ENCODE measurements around the gene JAM3. TPM values are rescaled to one million over a fixed set of nuclear protein-coding genes. Genes with fewer than 3 reads are reported as not detected.
"Not testable (repeated sequence)": the region's sequence is repeated elsewhere in the genome, so short reads cannot be mapped to it uniquely, and the experiment has no call there.

The JAM3 gene
- total RNA-seq, 1 donor from 2014 or later: 438 TPM

DNA sequence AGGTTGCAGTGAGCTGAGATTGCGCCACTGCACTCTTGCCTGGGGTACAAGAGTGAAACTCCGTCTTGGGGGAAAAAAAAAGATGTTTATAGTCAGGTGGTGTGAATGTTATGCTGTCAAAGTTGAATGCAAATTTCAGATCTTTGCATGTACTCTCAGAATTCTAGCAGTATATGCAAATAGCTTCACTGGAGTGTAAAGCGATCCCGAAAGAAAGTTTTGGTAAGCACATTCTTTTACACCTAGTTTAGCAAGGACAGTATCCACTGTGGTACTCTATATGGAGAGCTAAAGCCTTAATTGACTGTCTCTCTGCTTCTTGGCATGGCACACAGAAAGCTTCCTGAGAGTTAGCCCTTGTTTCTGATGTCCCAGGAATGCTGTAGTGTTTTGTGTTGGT is 4.0 kb downstream of the JAM3 start:
- Mint-ChIP-seq H3K4me1 (ENCODE audit: unreplicated experiment) (peaks cover 65% of the 10 kb centered on the region), H3K27me3 (ENCODE audit: unreplicated experiment) (peaks cover 2% of the 10 kb centered on the region), H3K4me3 (ENCODE audit: unreplicated experiment) (peak overlapping the region; percentile 85), H3K27ac (ENCODE audit: unreplicated experiment) (no peak overlapping the region), H3K9me3 (ENCODE audit: unreplicated experiment) (no peaks in the 10 kb centered on the region), H3K36me3 (ENCODE audit: low read depth, unreplicated experiment) (peaks cover 21% of the 10 kb centered on the region)
- TF ChIP-seq, protein P1, sequence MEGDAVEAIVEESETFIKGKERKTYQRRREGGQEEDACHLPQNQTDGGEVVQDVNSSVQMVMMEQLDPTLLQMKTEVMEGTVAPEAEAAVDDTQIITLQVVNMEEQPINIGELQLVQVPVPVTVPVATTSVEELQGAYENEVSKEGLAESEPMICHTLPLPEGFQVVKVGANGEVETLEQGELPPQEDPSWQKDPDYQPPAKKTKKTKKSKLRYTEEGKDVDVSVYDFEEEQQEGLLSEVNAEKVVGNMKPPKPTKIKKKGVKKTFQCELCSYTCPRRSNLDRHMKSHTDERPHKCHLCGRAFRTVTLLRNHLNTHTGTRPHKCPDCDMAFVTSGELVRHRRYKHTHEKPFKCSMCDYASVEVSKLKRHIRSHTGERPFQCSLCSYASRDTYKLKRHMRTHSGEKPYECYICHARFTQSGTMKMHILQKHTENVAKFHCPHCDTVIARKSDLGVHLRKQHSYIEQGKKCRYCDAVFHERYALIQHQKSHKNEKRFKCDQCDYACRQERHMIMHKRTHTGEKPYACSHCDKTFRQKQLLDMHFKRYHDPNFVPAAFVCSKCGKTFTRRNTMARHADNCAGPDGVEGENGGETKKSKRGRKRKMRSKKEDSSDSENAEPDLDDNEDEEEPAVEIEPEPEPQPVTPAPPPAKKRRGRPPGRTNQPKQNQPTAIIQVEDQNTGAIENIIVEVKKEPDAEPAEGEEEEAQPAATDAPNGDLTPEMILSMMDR (IDR thresholded peaks at IDR 0.05; ENCODE audit: unreplicated experiment): no peak
- no peak for DNase-seq (ENCODE audit: low spot score)

- TF ChIP-seq, protein P1 (IDR thresholded peaks at IDR 0.05; ENCODE audit: unreplicated experiment): no peak
- Mint-ChIP-seq H3K27me3 (ENCODE audit: unreplicated experiment) (no peaks in the 10 kb centered on the region), H3K4me1 (ENCODE audit: unreplicated experiment) (peaks cover 65% of the 10 kb centered on the region), H3K36me3 (ENCODE audit: low read depth, unreplicated experiment) (peaks cover 32% of the 10 kb centered on the region), H3K9me3 (ENCODE audit: unreplicated experiment) (no peaks in the 10 kb centered on the region), H3K4me3 (ENCODE audit: unreplicated experiment) (peak overlapping the region; percentile 85), H3K27ac (ENCODE audit: unreplicated experiment) (peak overlapping the region; percentile 73)
- no peak for DNase-seq (ENCODE audit: low spot score)
Measured at GRCh38 chr11:134074346-134074745, 5.5 kb downstream of the JAM3 start.

GRCh38 chr11:134074766-134075165 is 5.9 kb downstream of the JAM3 start:
- DNase-seq (ENCODE audit: low spot score): no peak
- H3K4me1 Mint-ChIP-seq (ENCODE audit: unreplicated experiment): peaks cover 65% of the 10 kb centered on the region
- H3K27ac Mint-ChIP-seq (ENCODE audit: unreplicated experiment): peak overlapping the region; percentile 73
- TF ChIP-seq, protein P1 (IDR thresholded peaks at IDR 0.05; ENCODE audit: unreplicated experiment): no peak
- H3K36me3 Mint-ChIP-seq (ENCODE audit: low read depth, unreplicated experiment): peaks cover 35% of the 10 kb centered on the region
- no peaks in the 10 kb centered on the region for H3K9me3 Mint-ChIP-seq (ENCODE audit: unreplicated experiment)
- H3K27me3 Mint-ChIP-seq (ENCODE audit: unreplicated experiment): no peaks in the 10 kb centered on the region
- H3K4me3 Mint-ChIP-seq (ENCODE audit: unreplicated experiment): peak overlapping the region; percentile 33

GRCh38 chr11:134079317-134079716 is 10.4 kb downstream of the JAM3 start:
- Mint-ChIP-seq H3K4me1 (ENCODE audit: unreplicated experiment) (peaks cover 46% of the 10 kb centered on the region), H3K27me3 (ENCODE audit: unreplicated experiment) (no peaks in the 10 kb centered on the region), H3K9me3 (ENCODE audit: unreplicated experiment) (peaks cover 10% of the 10 kb centered on the region)

DNA sequence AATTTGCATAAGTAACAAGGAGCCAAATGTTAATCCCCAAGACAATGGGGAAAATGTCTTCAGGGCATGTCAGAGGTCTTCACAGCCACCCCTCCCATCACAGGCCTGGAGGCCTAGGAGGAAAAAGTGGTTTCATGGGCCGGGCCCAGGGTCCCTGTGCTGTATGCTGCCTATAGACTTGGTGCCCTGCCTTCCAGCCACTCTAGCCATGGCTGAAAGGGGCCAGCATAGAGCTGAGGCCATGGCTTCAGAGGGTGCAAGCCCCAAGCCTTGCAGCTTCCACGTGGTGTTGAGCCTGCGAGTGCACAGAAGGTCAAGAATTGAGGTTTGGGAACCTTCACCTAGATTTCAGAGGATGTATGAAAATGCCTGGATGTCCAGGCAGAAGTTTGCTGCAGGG is 12.4 kb downstream of the JAM3 start:
- peaks cover 37% of the 10 kb centered on the region for H3K4me1 Mint-ChIP-seq (ENCODE audit: unreplicated experiment)
- peaks cover 49% of the 10 kb centered on the region for H3K36me3 Mint-ChIP-seq (ENCODE audit: low read depth, unreplicated experiment)
- not testable (repeated sequence) for H3K27me3 Mint-ChIP-seq (ENCODE audit: unreplicated experiment)

More at GRCh38 chr11:134079317-134079716, 10.4 kb downstream of the JAM3 start:
- TF ChIP-seq, protein P1 (IDR thresholded peaks at IDR 0.05; ENCODE audit: unreplicated experiment): no peak
- DNase-seq (ENCODE audit: low spot score): no peak
- no peak overlapping the region for H3K27ac Mint-ChIP-seq (ENCODE audit: unreplicated experiment)
- peaks cover 49% of the 10 kb centered on the region for H3K36me3 Mint-ChIP-seq (ENCODE audit: low read depth, unreplicated experiment)
- no peak overlapping the region for H3K4me3 Mint-ChIP-seq (ENCODE audit: unreplicated experiment)

More for the DNA sequence above, 12.4 kb downstream of the JAM3 start:
- H3K27ac Mint-ChIP-seq (ENCODE audit: unreplicated experiment); DNase-seq (ENCODE audit: low spot score); H3K4me3 Mint-ChIP-seq (ENCODE audit: unreplicated experiment); H3K9me3 Mint-ChIP-seq (ENCODE audit: unreplicated experiment): not testable (repeated sequence)

All from endothelial cell (in vitro differentiated cells).